Measurements from ENCODE around the gene VPS4B. TPM values are rescaled to one million over a fixed set of nuclear protein-coding genes. Genes with fewer than 3 reads are reported as not detected.
A peak's percentile ranks its signal among the peaks of the same experiment; 100 is the strongest.

VPS4B gene
- total RNA-seq, 8 experiments from 2014 or later, result 21.1 to 47.2 (median 35.3) TPM

DNA sequence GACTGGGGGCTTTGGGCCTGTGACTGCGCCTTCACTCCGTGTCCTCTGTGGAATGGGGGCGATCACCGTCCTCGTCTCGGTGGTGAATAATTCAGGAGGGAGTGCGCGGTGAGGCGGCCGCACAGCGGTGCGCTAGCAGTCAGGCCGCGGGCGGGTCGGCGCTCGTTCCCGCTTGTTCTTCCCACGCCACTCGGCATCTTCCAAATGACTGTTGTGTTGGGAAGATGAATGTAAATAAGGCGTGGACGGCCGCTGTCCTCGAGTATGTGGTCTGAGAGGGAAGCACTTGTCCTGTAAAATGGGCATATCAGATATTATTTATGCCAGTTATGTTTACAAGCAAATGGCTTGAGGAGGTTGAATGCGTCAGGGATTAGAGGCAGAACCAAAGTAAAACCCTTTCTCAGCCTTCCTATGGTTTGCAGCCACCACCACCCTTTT is 608 bp upstream of the VPS4B start:
- in situ Hi-C loops (cut with MboI; ENCODE audit: low pct_unique_long_range_greater_than_20kb in 2 of 9, low sequenced_read_pairs in 9 of 9, unreplicated experiment in 9 of 9), result no loop called here

DNA sequence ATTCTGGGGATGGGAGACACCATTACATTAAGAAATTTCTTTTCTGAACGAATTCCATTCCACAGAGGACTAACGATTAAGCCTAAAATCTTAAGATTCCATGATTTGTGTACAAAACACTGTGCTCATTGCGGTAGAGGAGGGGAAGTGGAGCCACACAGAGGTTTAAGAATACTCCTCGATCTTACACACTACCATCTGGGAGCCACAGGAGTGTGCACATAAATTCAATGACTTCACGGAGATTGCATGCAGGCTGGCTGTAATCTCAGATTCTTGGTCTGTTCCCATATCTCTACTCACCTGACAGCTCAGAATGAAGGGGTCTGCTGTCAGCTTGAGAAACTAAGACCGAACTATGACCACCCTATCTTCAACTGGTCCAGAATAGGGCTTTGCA is 762 bp downstream of the VPS4B start:
- Histone ChIP-seq H3K4me1 (replicated peaks in 1 of 2) (peaks cover 3 to 4% of the 10 kb centered on the region in 2 donors), H3K27ac (peak overlapping the region; percentile 66 to 89), H3K4me3 (peak overlapping the region; percentile 61 to 77 (median 69))
- in situ Hi-C loops (cut with MboI; ENCODE audit: low pct_unique_long_range_greater_than_20kb in 2 of 9, low sequenced_read_pairs in 9 of 9, unreplicated experiment in 9 of 9), result no loop called here
- no peak for ATAC-seq (replicated peaks in 6 of 8)
- 0 to 27% (median 15%) methylated on average over 2 to 5 of the region's 6 CpGs; no CpG with 5 or more reads in 2 of the 10 experiments for WGBS, 10 experiments

More for the DNA sequence above, 608 bp upstream of the VPS4B start:
- peak; percentile 51 to 69 (median 64) for ATAC-seq (replicated peaks in 6 of 8)
- H3K27ac ChIP-seq, result peak overlapping the region; percentile 92 to 95
- H3K4me1 ChIP-seq (replicated peaks in 1 of 2), result peaks cover 3 to 4% of the 10 kb centered on the region in 2 donors
- peak overlapping the region; percentile 61 to 77 (median 69) for H3K4me3 ChIP-seq
- 0 to 25% (median 7%) methylated on average over 2 to 19 of the region's 26 CpGs for WGBS, 10 experiments

DNA sequence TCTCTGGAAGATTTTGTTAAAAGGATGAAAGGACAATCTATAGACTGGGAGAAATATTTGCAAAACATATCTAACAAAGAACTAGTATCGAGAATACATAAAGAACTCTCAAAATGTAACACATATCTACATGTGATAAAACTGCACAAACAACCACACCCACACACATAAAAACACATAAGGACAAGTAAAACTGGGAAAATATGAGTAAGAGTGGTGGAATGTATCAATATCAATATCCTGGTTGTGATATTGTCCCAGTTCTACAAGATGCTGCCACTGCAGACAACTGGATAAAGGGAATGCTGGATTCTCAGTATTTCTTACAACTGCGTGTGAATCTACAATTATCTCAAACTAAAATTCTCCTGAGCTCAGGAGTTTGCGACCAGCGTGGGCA is 9.3 kb downstream of the VPS4B start:
- in situ Hi-C loops (cut with MboI; ENCODE audit: low pct_unique_long_range_greater_than_20kb in 2 of 9, low sequenced_read_pairs in 9 of 9, unreplicated experiment in 9 of 9), result no loop called here
- peak in 2 of 8 experiments; percentile 21 to 25 for ATAC-seq (replicated peaks in 6 of 8)
- Histone ChIP-seq H3K4me3 (no peak overlapping the region), H3K27ac (no peak overlapping the region), H3K4me1 (replicated peaks in 1 of 2) (peaks cover 2 to 4% of the 10 kb centered on the region in 2 donors)
- 29 to 100% (median 81%) methylated on average over 1 to 4 of the region's 4 CpGs; no CpG with 5 or more reads in 1 of the 10 experiments for WGBS, 10 experiments

DNA sequence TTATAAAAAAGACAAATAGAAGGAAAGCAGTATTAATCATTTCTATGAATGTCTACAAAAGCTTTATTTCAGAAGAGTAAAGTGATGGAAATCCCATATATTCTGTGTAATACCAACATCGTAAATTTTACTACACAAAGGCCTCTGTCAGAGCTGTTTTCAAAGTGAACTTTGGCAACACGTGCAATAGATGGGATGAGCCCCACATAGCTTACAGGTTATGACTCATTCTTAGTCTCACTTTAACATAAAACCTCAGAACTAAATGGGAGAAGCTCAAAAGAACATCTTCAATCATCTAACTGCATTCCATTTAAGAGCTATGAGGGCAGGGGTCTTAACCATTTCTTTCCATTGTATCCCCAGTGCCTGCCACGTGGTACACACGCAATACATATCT is 11.5 kb downstream of the VPS4B start:
- in situ Hi-C loops (cut with MboI; ENCODE audit: low pct_unique_long_range_greater_than_20kb in 2 of 9, low sequenced_read_pairs in 9 of 9, unreplicated experiment in 9 of 9), result no loop called here
- peak; percentile 30 to 88 (median 70) for ATAC-seq (replicated peaks in 6 of 8)
- Histone ChIP-seq H3K4me1 (replicated peaks in 1 of 2) (peaks cover 2 to 4% of the 10 kb centered on the region in 2 donors), H3K4me3 (no peak overlapping the region), H3K27ac (no peak overlapping the region)
- WGBS, 10 experiments, result 0 to 90% (median 44%) methylated on average over 1 to 4 of the region's 4 CpGs; no CpG with 5 or more reads in 1 of the 10 experiments

DNA sequence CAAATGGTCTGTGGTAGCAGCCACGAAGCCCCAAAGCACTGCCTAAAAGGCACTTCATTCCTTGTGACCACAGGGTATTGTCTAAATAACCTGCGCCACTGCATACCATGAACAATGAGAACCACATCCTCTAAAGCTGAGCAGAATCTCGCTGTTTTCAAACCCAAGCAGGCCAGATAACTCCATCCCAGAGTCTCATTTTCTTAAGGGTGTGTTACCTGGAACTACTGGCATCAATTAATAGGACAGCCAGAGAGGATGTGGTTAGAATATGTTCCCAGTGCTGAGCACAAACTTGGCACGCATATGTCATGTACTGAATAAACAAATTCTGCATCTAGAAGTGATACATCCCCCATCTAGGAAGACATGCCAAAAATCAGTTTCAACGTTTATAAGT is 13.0 kb downstream of the VPS4B start:
- Histone ChIP-seq H3K4me1 (replicated peaks in 1 of 2) (peaks cover 2 to 4% of the 10 kb centered on the region in 2 donors), H3K4me3 (no peak overlapping the region), H3K27ac (no peak overlapping the region)
- in situ Hi-C loops (cut with MboI; ENCODE audit: low pct_unique_long_range_greater_than_20kb in 2 of 9, low sequenced_read_pairs in 9 of 9, unreplicated experiment in 9 of 9), result no loop called here
- ATAC-seq (replicated peaks in 6 of 8), result peak in 2 of 8 experiments; percentile 40 to 41
- 33 to 100% (median 91%) methylated on average over 1 to 5 of the region's 5 CpGs for WGBS, 10 experiments

DNA sequence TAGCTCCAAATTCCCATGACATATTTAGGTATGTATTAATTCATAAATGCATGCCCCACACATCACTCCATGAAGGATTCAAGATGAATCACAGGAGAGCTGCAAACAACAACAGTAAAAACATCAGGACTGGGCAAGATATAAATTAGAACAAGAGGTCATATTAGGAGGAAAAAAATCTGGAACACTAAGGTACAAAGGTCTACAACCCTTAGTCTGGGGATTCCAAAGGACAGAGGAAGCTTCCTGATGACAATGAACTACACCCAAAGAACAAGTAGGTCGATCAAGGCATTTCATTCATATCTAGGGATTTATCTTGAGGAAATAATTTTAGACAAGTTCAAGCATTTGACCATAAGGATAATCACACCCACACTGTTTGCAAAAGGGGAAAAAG is 14.5 kb downstream of the VPS4B start:
- Histone ChIP-seq H3K4me3 (no peak overlapping the region), H3K27ac (no peak overlapping the region), H3K4me1 (replicated peaks in 1 of 2) (peaks cover 2 to 4% of the 10 kb centered on the region in 2 donors)
- peak in 1 of 8 experiments; percentile 24 for ATAC-seq (replicated peaks in 6 of 8)
- in situ Hi-C loops (cut with MboI; ENCODE audit: low pct_unique_long_range_greater_than_20kb in 2 of 9, low sequenced_read_pairs in 9 of 9, unreplicated experiment in 9 of 9), result no loop called here
- 33 to 90% (median 80%) methylated on average over 1 of the region's 1 CpG; no CpG with 5 or more reads in 3 of the 10 experiments for WGBS, 10 experiments

DNA sequence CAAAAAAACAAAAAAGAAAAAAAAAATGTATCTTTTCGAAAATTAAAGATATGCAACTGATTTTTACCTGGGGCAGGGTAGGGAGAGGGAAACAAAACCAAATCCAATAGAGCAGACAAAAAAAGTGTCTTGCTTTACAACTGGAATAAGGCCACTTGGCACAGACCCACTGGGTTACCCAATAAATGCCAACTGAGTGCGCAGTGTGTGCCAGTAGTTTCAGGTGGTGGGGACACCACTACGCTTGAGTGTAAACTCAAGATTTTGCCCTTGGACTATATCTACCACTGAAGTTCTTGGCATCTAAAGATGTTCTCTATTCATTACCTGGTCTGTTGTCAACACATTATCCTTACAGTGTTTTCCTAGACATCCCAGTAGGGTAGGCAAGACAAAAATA is 16.3 kb downstream of the VPS4B start:
- Histone ChIP-seq H3K4me3 (no peak overlapping the region), H3K27ac (no peak overlapping the region), H3K4me1 (replicated peaks in 1 of 2) (peaks cover 2% of the 10 kb centered on the region in 2 donors)
- in situ Hi-C loops (cut with MboI; ENCODE audit: low pct_unique_long_range_greater_than_20kb in 2 of 9, low sequenced_read_pairs in 9 of 9, unreplicated experiment in 9 of 9), result no loop called here
- ATAC-seq (replicated peaks in 6 of 8), result no peak
- WGBS, 10 experiments, result 80 to 100% (median 100%) methylated on average over 1 to 3 of the region's 3 CpGs

DNA sequence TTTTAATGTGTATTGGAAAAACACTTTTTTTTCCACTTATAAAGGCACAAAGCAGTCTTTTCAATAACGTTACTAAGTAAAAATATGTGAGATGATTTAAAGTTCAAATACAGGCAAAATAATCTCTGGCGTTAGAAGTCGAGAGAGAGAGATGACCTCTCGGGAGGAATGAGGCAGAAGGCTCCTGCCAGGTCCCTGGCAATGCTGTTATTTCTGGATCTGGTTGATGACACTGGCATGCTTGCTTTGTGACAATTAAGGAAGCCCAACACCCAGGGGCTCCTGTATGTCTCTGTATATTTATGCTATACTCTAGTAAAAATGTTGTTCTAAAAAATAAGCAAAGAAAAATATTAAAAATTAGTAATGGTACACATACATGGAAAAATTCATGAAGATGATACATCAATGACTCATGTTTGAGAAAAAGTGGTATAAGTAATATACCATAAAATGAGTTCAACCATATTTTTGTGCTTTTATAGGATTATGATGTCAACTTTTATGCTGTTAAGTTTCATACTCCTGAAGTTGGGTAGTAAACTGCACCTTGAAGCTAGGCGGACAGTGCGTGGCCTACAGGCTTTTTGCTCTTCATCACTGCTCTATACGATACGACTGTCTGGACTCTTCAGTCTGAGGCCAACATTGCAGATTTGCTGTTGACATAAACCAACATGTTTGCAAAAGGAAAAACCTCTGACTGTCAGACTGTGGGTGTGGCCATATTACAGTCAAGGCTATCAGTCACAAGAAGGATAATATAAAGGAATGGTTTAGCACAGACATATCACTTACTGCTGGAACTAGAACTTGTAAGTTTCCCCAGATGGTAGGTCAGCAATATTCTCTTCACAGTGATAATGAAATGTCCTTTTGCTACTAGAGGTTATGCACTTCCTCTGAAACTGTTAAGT is 19.8 kb downstream of the VPS4B start:
- in situ Hi-C loops (cut with MboI; ENCODE audit: low pct_unique_long_range_greater_than_20kb in 2 of 9, low sequenced_read_pairs in 9 of 9, unreplicated experiment in 9 of 9), result no loop called here
- Histone ChIP-seq H3K27ac (no peak overlapping the region), H3K4me1 (replicated peaks in 1 of 2) (no peaks in the 10 kb centered on the region), H3K4me3 (no peak overlapping the region)
- ATAC-seq (replicated peaks in 6 of 8), result peak in 2 of 8 experiments; percentile 46 to 55
- WGBS, 10 experiments, result 79 to 97% (median 95%) methylated on average over 2 to 8 of the region's 8 CpGs

DNA sequence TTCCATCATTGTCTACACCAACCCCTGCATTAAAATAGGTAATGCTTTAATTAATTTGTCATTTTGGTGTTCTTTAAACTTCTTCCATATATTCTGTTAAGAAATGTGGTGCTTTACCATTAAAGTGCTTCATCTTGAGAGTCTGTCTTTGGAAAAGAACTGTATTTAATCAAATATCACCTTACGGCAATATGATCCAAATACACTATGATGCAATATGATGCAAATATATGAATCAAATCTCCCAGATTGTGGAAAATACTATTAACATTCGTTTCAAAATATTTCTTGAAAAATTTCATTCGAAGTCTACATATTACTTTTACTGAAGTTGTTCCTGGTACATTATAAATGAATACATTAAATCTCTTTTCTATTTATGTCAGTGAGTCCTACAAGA is 23.0 kb downstream of the VPS4B start:
- Histone ChIP-seq H3K27ac (no peak overlapping the region), H3K4me1 (replicated peaks in 1 of 2) (no peaks in the 10 kb centered on the region), H3K4me3 (no peak overlapping the region)
- 73 to 100% (median 94%) methylated on average over 2 to 3 of the region's 3 CpGs for WGBS, 10 experiments
- no peak for ATAC-seq (replicated peaks in 6 of 8)
- in situ Hi-C loops (cut with MboI; ENCODE audit: low pct_unique_long_range_greater_than_20kb in 2 of 9, low sequenced_read_pairs in 9 of 9, unreplicated experiment in 9 of 9), result no loop called here

DNA sequence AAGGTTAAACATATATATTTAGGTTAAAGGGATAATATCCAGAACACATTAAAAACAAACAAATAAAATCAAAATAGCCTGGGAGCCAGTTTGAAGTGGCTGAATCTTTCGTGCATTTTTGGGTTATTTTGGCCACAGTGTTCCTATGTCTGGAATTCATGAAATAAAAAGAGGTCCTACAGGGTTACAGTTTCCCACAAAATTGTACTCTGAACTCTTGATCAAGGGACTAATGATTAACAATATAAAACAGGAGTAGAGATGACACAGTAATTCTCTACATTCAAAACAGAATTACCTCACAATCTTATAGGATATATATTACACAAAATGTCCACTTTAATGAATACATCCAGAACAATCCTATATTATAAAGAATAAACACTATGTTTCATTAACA is 24.9 kb downstream of the VPS4B start:
- in situ Hi-C loops (cut with MboI; ENCODE audit: low pct_unique_long_range_greater_than_20kb in 2 of 9, low sequenced_read_pairs in 9 of 9, unreplicated experiment in 9 of 9), result no loop called here
- 83 to 100% (median 94%) methylated on average over 1 of the region's 1 CpG; no CpG with 5 or more reads in 2 of the 10 experiments for WGBS, 10 experiments
- H3K4me3 ChIP-seq, result no peak overlapping the region
- H3K27ac ChIP-seq, result no peak overlapping the region
- no peaks in the 10 kb centered on the region for H3K4me1 ChIP-seq (replicated peaks in 1 of 2)
- no peak for ATAC-seq (replicated peaks in 6 of 8)

DNA sequence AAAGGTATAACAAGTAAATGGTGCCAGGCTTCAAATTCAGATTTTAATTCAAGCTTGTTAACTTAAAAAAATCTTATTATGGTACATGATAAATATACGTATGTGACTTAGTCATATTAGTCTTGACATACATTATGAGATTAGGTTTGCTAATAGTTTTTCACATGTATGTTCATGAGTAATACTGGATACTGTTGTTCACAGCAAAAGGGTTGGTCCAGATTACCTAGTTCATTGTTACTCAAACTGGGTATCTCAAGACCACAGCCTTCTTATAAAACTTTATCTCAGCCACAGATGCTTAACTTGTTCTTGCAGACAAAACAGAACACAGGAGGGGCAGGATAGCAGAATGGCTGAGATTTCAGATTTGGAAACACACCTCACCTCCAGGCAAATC is 26.8 kb downstream of the VPS4B start:
- WGBS, 10 experiments, result 75 to 100% (median 86%) methylated on average over 1 of the region's 1 CpG; no CpG with 5 or more reads in 3 of the 10 experiments
- no peak for ATAC-seq (replicated peaks in 6 of 8)
- Histone ChIP-seq H3K4me3 (no peak overlapping the region), H3K4me1 (replicated peaks in 1 of 2) (no peaks in the 10 kb centered on the region), H3K27ac (no peak overlapping the region)
- in situ Hi-C loops (cut with MboI; ENCODE audit: low pct_unique_long_range_greater_than_20kb in 2 of 9, low sequenced_read_pairs in 9 of 9, unreplicated experiment in 9 of 9), result no loop called here

DNA sequence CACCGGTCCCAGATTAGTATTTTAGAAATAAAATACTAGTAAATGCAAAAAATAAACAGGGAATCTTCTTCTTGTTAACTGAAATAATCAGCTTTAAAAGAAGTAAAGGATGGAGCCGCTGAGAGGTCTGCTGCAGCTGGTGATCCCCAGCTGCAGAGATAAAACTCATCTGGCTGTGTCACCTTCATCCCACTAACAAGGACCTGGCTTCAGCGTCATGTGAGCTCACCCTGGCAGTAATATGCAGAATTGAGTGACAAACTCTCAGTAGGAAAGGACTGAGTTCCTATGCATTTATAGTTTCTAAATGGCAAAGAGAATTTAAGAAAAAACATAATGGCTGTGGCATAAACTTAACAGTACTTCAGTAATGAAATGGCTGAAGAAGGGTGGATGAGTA is 27.3 kb downstream of the VPS4B start:
- Histone ChIP-seq H3K27ac (no peak overlapping the region), H3K4me3 (no peak overlapping the region), H3K4me1 (replicated peaks in 1 of 2) (no peaks in the 10 kb centered on the region)
- WGBS, 10 experiments, result 89 to 100% (median 95%) methylated on average over 1 to 3 of the region's 3 CpGs
- in situ Hi-C loops (cut with MboI; ENCODE audit: low pct_unique_long_range_greater_than_20kb in 2 of 9, low sequenced_read_pairs in 9 of 9, unreplicated experiment in 9 of 9), result no loop called here
- ATAC-seq (replicated peaks in 6 of 8), result no peak

DNA sequence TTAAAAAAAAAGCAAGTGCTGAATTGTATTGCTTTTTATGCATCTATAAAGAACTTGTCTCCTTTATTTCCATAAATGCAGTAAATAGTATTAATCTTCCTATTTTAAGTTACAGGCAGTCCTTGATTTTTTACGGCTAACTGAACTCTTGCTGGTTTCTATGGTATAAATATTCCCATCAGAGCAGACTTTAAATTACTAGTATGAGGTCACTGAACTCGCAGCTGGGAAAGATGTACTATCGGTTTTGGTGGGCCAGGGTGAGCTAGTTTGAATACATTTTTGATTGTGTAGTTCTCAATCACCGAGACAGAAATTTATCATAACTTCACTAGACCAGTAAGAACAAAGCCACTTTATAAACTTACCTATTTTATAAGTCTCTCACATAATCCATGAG is 34.4 kb downstream of the VPS4B start:
- ATAC-seq (replicated peaks in 6 of 8), result no peak
- in situ Hi-C loops (cut with MboI; ENCODE audit: low pct_unique_long_range_greater_than_20kb in 2 of 9, low sequenced_read_pairs in 9 of 9, unreplicated experiment in 9 of 9), result no loop called here

More for the DNA sequence above, 34.4 kb downstream of the VPS4B start:
- 66 to 100% (median 80%) methylated on average over 1 to 4 of the region's 4 CpGs; no CpG with 5 or more reads in 1 of the 10 experiments for WGBS, 10 experiments
- Histone ChIP-seq H3K4me3 (no peak overlapping the region), H3K27ac (no peak overlapping the region), H3K4me1 (replicated peaks in 1 of 2) (no peaks in the 10 kb centered on the region)
